WERI-Rb-1 (cell line): ENCODE measurements around the gene MAP2K7.

Experiments
- DNase-seq: peaks from one replicate; pipeline ENCODE4 v3.0.0-alpha.2; 2020
- H3K27ac ChIP-seq: fragments of 250-450 bp; sonication (Bioruptor Pico); 2 replicates; pipeline ENCODE4 v1.5.1; 2020; ENCODE audit warnings: mild to moderate bottlenecking, moderate library complexity
- H3K27me3 ChIP-seq: fragments of 250-450 bp; sonication (Bioruptor Pico); 2 replicates; pipeline ENCODE4 v1.5.1; 2021; ENCODE audit warnings: mild to moderate bottlenecking, low read depth, moderate library complexity; ENCODE audit not compliant: insufficient read depth, severe bottlenecking
- H3K36me3 ChIP-seq: fragments of 250-450 bp; sonication (Bioruptor Pico); 2 replicates; pipeline ENCODE4 v1.5.1; 2020; ENCODE audit warnings: mild to moderate bottlenecking, moderate library complexity
- H3K4me3 ChIP-seq: 2 replicates; pipeline ENCODE4 v1.5.1; 2011; ENCODE audit warnings: low read depth, mild to moderate bottlenecking, control low read depth, low read length
- H3K9me3 ChIP-seq: fragments of 250-450 bp; sonication (Bioruptor Pico); 2 replicates; pipeline ENCODE4 v1.5.1; 2021; ENCODE audit warnings: mild to moderate bottlenecking, moderate library complexity; ENCODE audit not compliant: severe bottlenecking
- CTCF ChIP-seq: IDR thresholded peaks from 2 replicates; pipeline ENCODE4 v1.5.1; 2011; ENCODE audit warnings: low read depth, mild to moderate bottlenecking, control low read depth, inconsistent platforms, low read length

Gene MAP2K7

DNA sequence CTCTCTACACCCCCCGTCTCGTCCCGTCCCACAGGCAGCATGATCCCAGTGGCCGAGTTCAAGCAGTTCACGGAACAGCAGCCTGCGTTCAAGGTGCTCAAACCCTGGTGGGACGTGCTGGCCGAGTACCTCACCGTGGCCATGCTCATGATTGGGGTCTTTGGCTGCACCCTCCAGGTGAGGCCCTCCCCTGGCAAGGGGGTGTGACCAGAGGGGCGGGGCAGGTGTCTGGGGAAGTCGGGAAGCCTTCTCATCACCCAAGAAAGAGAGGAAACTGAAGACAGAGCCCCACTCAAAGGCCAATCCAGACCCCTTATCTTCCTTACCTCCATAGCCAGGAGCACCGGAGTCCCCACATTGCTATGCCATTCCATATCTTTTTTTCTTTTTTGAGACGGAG lies 8.1 kb upstream of the MAP2K7 start:
- TF ChIP-seq CTCF: no peak
- H3K4me3 ChIP-seq: no peak overlapping the region
- H3K9me3 ChIP-seq: no peaks in the 10 kb centered on the region
- no peak overlapping the region for H3K27ac ChIP-seq
- no peaks in the 10 kb centered on the region for H3K27me3 ChIP-seq
- DNase-seq: no peak
- H3K36me3 ChIP-seq: no peaks in the 10 kb centered on the region

DNA sequence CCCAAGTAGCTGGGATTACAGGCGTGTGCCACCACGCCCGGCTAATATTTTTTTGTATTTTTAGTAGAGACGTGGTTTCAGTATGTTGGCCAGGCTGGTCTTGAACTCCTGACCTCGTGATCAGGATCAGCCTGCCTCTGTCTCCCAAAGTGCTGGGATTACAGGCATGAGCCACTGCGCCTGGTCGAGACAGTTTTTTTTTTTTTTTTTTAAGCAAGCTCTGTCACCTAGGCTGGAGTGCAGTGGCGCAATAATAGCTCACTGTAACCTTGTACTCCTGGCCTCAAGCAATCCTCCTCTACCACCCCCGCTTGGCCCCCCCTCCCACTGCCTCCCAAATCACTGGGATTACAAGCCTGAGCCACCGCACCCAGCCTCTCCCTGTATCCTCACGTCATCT lies 6.4 kb upstream of the MAP2K7 start:
- no peaks in the 10 kb centered on the region for H3K27me3 ChIP-seq
- no peaks in the 10 kb centered on the region for H3K9me3 ChIP-seq
- H3K4me3 ChIP-seq: no peak overlapping the region
- DNase-seq: no peak
- no peaks in the 10 kb centered on the region for H3K36me3 ChIP-seq
- TF ChIP-seq CTCF: no peak
- no peak overlapping the region for H3K27ac ChIP-seq

GRCh38 chr19:7898967-7899366 lies 4.7 kb upstream of the MAP2K7 start:
- Histone ChIP-seq H3K9me3 (no peaks in the 10 kb centered on the region), H3K36me3 (no peaks in the 10 kb centered on the region), H3K4me3 (no peak overlapping the region), H3K27ac (no peak overlapping the region), H3K27me3 (no peaks in the 10 kb centered on the region)
- DNase-seq: no peak
- TF ChIP-seq CTCF: 0 out of 2 replicates have a peak, but pooled peaks have one; percentile 10

- Histone ChIP-seq H3K9me3 (no peaks in the 10 kb centered on the region), H3K4me3 (no peak overlapping the region), H3K27ac (no peak overlapping the region), H3K27me3 (no peaks in the 10 kb centered on the region), H3K36me3 (peaks cover 4% of the 10 kb centered on the region)
- no peak for DNase-seq
- no peak for TF ChIP-seq CTCF
Observed at GRCh38 chr19:7899751-7900378, 3.8 kb upstream of the MAP2K7 start.

DNA sequence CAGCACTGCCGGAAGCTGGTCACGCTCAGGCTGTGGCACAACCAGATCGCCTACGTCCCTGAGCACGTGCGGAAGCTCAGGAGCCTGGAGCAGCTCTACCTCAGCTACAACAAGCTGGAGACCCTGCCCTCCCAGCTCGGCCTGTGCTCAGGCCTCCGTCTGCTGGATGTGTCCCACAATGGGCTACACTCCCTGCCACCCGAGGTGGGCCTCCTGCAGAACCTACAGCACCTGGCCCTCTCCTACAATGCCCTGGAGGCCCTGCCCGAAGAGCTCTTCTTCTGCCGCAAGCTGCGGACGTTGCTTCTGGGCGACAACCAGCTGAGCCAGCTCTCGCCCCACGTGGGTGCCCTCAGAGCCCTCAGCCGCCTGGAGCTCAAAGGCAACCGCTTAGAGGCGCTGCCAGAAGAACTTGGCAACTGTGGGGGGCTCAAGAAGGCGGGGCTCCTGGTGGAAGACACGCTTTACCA lies 3.2 kb upstream of the MAP2K7 start:
- Histone ChIP-seq H3K27ac (no peak overlapping the region), H3K36me3 (peaks cover 8% of the 10 kb centered on the region), H3K27me3 (no peaks in the 10 kb centered on the region), H3K9me3 (no peaks in the 10 kb centered on the region), H3K4me3 (no peak overlapping the region)
- DNase-seq: no peak
- TF ChIP-seq CTCF: no peak

DNA sequence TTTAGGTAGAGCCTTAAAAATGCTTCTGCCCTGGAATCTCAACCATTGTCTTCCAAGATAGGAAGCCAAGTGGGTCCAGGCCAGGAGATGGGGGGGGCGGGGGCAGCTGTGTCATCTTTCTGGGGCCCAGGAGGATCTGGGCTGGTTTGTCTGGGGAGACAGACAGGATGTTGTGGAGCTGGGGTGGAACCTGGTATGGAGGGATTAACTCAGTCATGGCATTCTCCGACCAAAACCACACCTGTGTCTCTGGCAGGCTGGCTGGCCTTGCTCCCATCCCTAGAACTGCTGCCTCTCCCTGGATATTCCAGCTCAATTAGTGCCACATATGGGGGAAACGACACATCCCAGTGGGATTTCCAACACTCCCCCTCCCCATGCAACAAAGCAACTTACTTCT lies 2.7 kb upstream of the MAP2K7 start:
- H3K9me3 ChIP-seq: no peaks in the 10 kb centered on the region
- DNase-seq: no peak
- TF ChIP-seq CTCF: no peak
- peaks cover 12% of the 10 kb centered on the region for H3K36me3 ChIP-seq
- no peak overlapping the region for H3K4me3 ChIP-seq
- no peak overlapping the region for H3K27ac ChIP-seq
- no peaks in the 10 kb centered on the region for H3K27me3 ChIP-seq
